Gastroesophageal sphincter (tissue), 3 donors: ENCODE results near the gene ABTB2.

Experiments used
- POLR2A ChIP-seq, 2 donors: fragments of 450-650 bp; IDR thresholded peaks; one replicate each; pipeline ENCODE4 v1.6.1; 2017; ENCODE audit warnings: antibody characterized with exemption in 2 of 2, mild to moderate bottlenecking in 2 of 2, moderate library complexity in 1 of 2
- TF ChIP-seq, protein P1 (sequence below), 4 experiments: fragments of 200-600 bp in 2 of 4; fragments of 450-650 bp in 2 of 4; sonication (generic) in 1 of 4; IDR thresholded peaks; one replicate each; pipeline ENCODE4 v1.5.1; 2017 to 2019; ENCODE audit warnings: antibody characterized with exemption in 4 of 4, mild to moderate bottlenecking in 2 of 4, moderate library complexity in 2 of 4

DNA sequence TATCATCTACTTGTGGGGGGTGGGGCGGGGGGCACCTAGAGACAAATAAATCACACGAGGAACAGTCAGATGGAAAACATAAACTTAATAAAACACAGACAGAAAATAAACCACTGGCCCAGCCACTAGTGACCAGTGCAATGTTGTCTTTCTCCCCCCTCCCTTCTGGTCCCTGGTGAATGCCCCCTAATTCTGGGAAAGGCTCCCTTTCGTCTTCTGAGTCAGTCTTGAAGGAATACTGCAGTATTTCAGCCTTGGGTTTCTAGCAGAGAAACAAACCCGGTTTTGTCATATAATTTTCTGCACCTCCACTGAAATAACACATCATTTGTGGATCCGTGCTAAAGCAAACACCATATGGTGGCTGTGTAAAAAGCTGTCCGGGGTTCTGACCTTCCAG, 101.7 kb downstream of the ABTB2 start:
- no peak for TF ChIP-seq POLR2A (IDR thresholded peaks at IDR 0.05)
- TF ChIP-seq, protein P1, sequence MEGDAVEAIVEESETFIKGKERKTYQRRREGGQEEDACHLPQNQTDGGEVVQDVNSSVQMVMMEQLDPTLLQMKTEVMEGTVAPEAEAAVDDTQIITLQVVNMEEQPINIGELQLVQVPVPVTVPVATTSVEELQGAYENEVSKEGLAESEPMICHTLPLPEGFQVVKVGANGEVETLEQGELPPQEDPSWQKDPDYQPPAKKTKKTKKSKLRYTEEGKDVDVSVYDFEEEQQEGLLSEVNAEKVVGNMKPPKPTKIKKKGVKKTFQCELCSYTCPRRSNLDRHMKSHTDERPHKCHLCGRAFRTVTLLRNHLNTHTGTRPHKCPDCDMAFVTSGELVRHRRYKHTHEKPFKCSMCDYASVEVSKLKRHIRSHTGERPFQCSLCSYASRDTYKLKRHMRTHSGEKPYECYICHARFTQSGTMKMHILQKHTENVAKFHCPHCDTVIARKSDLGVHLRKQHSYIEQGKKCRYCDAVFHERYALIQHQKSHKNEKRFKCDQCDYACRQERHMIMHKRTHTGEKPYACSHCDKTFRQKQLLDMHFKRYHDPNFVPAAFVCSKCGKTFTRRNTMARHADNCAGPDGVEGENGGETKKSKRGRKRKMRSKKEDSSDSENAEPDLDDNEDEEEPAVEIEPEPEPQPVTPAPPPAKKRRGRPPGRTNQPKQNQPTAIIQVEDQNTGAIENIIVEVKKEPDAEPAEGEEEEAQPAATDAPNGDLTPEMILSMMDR (IDR thresholded peaks at IDR 0.05) = no peak
